Motor neuron (in vitro differentiated cells): Measurements from ENCODE around the gene DDX55. TPM values are rescaled to one million over a fixed set of nuclear protein-coding genes. Genes with fewer than 3 reads are reported as not detected.

ENCODE experiments used
- ATAC-seq, 8 experiments: fragments of 200-7000 bp; cut with Tn5 transposase; replicated peaks in 6 of 8; 2 replicates each; pipeline ENCODE4 v1.8.0; 2021; ENCODE audit warnings: mild to moderate bottlenecking in 8 of 8, moderate library complexity in 8 of 8
- H3K27ac ChIP-seq, 2 donors: fragments of 250-450 bp; sonication (Bioruptor Pico); 2 replicates each; pipeline ENCODE4 v1.9.0; 2021; ENCODE audit warnings: antibody characterized with exemption in 2 of 2, mild to moderate bottlenecking in 2 of 2, moderate library complexity in 1 of 2
- H3K4me1 ChIP-seq, 2 donors: fragments of 250-450 bp; sonication (Bioruptor Pico); replicated peaks in 1 of 2; 2 replicates each; pipeline ENCODE4 v1.6.1; 2021; ENCODE audit warnings: antibody characterized with exemption in 2 of 2, mild to moderate bottlenecking in 2 of 2, moderate library complexity in 1 of 2
- H3K4me3 ChIP-seq, 5 donors: fragments of 250-450 bp; sonication (Bioruptor Pico); 2 replicates each; pipeline ENCODE4 v1.9.0; 2021; ENCODE audit warnings: antibody characterized with exemption in 5 of 5, mild to moderate bottlenecking in 5 of 5, moderate library complexity in 4 of 5
- WGBS, 10 experiments: fragments of 450-650 bp; shearing (Covaris generic); methylation state at CpG; one replicate each; pipeline ENCODE4 v1.0.0; 2022; 5-methylcytosine and 5-hydroxymethylcytosine counted together
- in situ Hi-C, 9 experiments: fragments of 400-800 bp; cut with MboI; loops; one replicate each; pipeline ENCODE4 v1.15.0; 2021; ENCODE audit warnings: low sequenced_read_pairs in 9 of 9, low pct_unique_long_range_greater_than_20kb in 2 of 9; ENCODE audit not compliant: unreplicated experiment in 9 of 9
- total RNA-seq, 8 experiments: library from RNA; unstranded; fragments of 300-600 nt; gene quantifications; 2 replicates each; pipeline versions ENCODE4 v1.2.3 to v1.2.4, GENCODE V29; 2022

Gene DDX55
- total RNA-seq, 8 experiments from 2014 or later, result 16.1 to 41.4 (median 24.0) TPM

DNA sequence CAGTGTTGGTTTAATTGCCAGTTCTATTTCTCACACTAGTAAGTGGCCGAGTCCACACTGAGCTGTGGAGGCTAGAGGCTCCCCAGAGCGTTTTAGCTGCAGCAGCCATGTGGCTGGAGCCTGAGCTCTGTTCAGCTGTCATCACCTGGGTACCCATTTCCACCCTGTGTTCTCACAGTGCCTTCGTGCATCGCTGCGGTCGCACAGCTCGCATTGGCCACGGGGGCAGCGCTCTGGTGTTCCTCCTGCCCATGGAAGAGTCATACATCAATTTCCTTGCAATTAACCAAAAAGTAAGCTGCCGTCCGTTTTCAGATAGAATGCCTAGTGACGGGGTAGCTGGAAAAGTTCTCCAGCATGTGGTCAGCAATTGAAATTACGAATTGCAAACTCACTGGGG lies 15.7 kb downstream of the DDX55 start:
- no peak overlapping the region for H3K4me3 ChIP-seq
- no peaks in the 10 kb centered on the region for H3K4me1 ChIP-seq
- in situ Hi-C loops, result no loop called here
- 57 to 100% (median 80%) methylated on average over 1 to 6 of the region's 13 CpGs; no CpG with 5 or more reads in 3 of the 10 experiments for WGBS, 10 experiments
- H3K27ac ChIP-seq, result no peak overlapping the region
- no peak for ATAC-seq

DNA sequence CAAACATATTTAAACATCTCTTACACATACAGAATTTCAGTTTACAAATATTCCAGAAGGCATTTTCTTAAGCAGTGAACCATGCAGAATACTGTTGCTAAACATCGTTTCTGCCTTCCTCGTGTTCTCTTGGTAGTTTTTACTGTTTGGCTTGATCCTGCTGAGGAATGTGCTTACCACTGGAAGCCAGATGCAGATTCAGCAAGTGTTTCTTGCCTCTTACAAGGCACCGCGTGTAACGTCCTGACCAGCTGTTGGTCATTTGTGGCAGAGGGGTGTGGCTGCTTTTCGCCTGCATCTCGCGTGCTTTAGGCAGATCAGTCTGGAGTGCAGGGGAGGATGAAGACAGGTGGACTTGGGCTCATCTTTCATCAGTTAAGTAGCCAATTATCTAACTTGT lies 19.2 kb downstream of the DDX55 start:
- WGBS, 10 experiments, result 29 to 98% (median 75%) methylated on average over 2 to 7 of the region's 8 CpGs; no CpG with 5 or more reads in 3 of the 10 experiments
- Histone ChIP-seq H3K27ac (no peak overlapping the region), H3K4me1 (no peaks in the 10 kb centered on the region), H3K4me3 (no peak overlapping the region)
- in situ Hi-C loops, result no loop called here
- peak in 3 of 8 experiments; percentile 81 to 90 (median 90) for ATAC-seq

DNA sequence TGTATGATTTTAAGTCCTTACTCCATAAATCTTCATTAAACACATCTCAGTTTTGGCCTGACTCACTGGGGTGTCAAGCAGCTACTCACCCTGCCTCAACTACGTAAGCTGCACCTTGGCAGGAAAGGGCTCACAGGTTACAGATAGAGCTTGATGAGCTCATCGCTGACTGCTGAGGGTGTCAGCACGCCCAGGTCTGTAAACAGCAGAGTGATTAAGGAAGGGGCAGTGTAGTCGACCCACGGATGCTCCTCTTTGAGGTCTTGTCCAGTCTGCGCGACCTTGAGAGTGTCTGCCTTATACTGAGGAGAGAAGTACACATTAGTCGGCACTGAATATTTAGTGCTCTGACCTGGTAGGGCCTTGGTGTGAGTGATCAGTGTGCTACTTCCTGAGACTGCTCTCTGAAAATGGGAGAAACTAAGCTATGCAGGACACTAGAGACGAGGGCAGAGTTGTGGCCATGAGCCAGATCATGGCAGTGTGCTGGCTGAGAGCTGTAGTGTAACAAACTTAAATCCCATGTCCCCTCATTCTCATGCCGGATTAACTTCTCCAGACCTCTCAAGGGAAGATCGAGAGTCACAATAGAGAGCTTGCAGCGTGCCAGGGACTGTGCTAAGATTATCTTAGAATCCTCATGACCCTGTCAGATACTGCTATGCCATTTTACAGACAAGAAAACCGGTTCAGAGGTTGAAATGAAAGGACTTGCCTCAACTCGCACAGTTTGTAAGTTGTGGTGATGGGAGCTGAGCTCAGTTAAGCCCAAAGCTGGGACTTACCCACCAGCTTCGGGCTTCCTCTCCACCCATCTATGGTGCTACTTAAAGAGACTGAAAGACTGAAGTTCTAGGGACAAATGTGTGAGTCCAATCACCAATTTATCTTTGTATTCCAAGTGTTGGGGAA lies 20.0 kb downstream of the DDX55 start:
- Histone ChIP-seq H3K4me3 (no peak overlapping the region), H3K27ac (no peak overlapping the region), H3K4me1 (no peaks in the 10 kb centered on the region)
- 59 to 100% (median 89%) methylated on average over 1 to 15 of the region's 15 CpGs; no CpG with 5 or more reads in 3 of the 10 experiments for WGBS, 10 experiments
- peak in 4 of 8 experiments; percentile 14 to 32 (median 23) for ATAC-seq
- in situ Hi-C loops, result no loop called here

DNA sequence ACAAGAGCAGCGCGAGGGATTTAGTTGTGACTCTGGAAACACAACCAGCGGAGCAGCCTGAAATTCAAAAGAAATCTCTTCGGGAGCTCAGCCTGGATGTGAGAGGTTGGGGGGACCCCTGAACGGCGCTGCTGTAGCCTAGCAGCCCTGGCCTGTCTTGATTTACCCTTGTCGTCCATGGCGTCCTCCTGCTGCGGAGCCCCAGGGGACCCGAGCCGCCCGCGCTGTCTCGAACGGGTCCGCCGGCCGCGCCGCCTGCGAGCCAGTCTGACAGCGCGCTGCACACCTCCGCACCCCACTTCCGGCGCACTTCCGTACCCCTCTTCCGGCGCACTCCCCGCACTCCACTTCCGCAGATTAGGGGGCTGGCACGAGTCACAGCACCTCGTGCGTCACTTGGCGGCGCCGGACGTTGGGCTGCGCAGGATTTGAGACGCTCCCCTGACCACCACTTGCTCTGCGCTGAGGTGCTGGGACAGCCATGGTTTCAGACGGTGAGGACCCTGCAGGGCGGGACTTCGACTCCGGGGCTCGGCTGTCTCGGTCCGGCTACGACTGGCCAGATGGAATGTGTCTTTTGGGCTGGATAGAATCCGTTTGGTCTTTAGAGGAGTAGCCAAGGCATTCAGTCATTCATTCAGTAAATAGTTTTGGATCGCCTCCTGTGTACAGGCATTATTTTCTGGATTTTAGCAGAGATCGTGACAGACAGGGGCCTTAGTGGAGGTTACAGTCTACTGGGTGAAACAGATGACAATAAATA lies 31.7 kb downstream of the DDX55 start, which contains the start of the genes EIF2B1 and GTF2H3:
EIF2B1 (minus strand) TSS at position 308 of the 763 bp plus-strand sequence; CDS start at position 179, 129 bp downstream.
GTF2H3 (plus strand) TSS at position 451 of the 763 bp plus-strand sequence; CDS start at position 482, 31 bp downstream.
- H3K27ac ChIP-seq, result peak within 1 kb of the TSS; percentile 89 to 90
- in situ Hi-C loops, result no loop called here
- 0 to 3% (median 0%) methylated on average over 1 to 23 of the region's 52 CpGs; no CpG with 5 or more reads in 1 of the 10 experiments for WGBS, 10 experiments
- peak within 1 kb of the TSS; percentile 56 to 85 (median 72) for H3K4me3 ChIP-seq
- peaks cover 5 to 9% of the 10 kb centered on the region in 2 donors for H3K4me1 ChIP-seq
- peak; percentile 97 to 99 (median 98) for ATAC-seq

DNA sequence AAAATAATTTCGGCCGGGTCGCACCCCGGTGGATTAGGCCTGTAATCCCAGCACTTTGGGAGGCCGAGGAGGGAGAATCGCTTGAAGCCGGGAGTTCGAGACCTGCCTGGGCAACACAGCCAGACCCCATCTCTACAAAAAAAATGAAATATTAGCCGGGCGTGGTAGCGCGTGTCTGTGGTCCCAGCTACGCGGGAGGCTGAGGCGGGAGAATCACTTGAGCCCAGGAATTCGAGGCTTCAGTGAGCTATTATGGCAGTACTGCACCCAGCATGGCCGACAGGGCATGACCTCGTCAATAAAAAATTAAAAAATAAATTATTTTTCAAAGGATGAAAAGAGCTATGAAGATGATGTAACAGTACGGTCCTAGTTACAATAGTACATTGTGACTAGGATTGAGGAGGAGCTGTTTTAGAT lies 32.3 kb downstream of the DDX55 start:
- ATAC-seq, result peak in 2 of 8 experiments; percentile 7 to 8
- Histone ChIP-seq H3K4me1 (peaks cover 5 to 9% of the 10 kb centered on the region in 2 donors), H3K27ac (peak overlapping the region; percentile 89 to 90), H3K4me3 (peak overlapping the region; percentile 56 to 85 (median 72))
- WGBS, 10 experiments, result 0 to 28% (median 10%) methylated on average over 3 to 17 of the region's 19 CpGs; no CpG with 5 or more reads in 1 of the 10 experiments
- in situ Hi-C loops, result no loop called here

DNA sequence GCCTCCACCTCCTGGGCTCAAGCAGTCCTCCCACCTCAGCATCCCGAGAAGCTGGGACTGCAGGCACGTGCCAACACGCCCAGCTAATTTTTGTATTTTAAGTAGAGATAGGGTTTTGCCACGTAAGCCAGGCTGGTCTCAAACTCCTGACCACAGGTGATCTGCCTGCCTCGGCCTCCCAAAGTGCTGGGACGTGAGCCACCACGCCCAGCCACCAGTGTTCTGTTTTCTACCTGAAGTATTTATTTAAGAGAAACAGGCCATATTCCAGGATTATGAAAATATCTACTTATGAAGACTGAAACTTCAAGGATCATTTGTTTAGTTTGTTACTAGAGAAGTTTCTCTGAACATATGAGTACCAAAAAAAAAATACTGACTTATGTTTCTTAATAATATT lies 42.0 kb downstream of the DDX55 start:
- 62 to 100% (median 83%) methylated on average over 1 to 7 of the region's 7 CpGs; no CpG with 5 or more reads in 1 of the 10 experiments for whole genome bisulfite sequencing, 10 experiments
- H3K27ac ChIP-seq, result no peak overlapping the region
- H3K4me3 ChIP-seq, result no peak overlapping the region
- in situ Hi-C loops, result no loop called here
- H3K4me1 ChIP-seq, result no peaks in the 10 kb centered on the region
- ATAC-seq, result no peak

DNA sequence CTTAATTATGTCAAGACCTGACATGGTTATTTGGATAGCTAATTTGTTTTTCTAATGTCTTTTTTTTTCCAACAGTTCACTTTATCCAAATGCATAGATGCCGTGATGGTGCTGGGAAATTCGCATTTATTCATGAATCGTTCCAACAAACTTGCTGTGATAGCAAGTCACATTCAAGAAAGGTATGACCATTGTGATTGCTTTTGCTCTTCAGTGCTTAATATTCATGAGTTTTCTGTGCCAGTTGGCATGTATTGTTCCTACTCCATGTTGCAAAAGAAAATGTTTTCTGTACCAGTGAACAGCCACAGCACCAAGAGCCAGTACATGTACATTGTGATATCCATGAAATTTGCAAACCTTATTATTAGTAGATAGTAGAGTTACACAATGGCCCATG lies 43.5 kb downstream of the DDX55 start:
- in situ Hi-C loops, result no loop called here
- Histone ChIP-seq H3K4me3 (no peak overlapping the region), H3K4me1 (no peaks in the 10 kb centered on the region), H3K27ac (no peak overlapping the region)
- ATAC-seq, result peak in 3 of 8 experiments; percentile 41 to 58 (median 55)
- 0 to 100% (median 65%) methylated on average over 1 to 3 of the region's 3 CpGs; no CpG with 5 or more reads in 2 of the 10 experiments for WGBS, 10 experiments

DNA sequence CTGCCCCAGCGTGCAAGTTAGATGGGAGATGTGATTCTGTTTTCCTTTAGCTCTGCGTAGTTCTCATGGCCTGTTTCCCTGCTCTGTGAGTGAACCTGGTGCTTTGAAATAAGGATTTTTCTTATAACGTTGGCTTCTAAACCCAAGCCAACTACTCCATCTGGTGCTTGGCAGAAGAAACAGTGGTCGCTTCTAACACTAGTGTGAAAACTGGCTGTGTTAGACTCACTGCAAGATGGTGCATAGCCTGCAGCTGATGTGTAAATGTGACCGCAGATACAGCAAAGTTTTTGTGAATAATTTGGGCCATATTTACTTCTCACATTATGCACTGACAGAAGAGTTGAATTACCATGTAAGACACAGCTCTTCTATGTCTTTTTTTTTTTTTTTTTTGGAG lies 44.0 kb downstream of the DDX55 start:
- no peaks in the 10 kb centered on the region for H3K4me1 ChIP-seq
- peak in 3 of 8 experiments; percentile 60 to 96 (median 85) for ATAC-seq
- H3K4me3 ChIP-seq, result no peak overlapping the region
- no peak overlapping the region for H3K27ac ChIP-seq
- 0 to 100% (median 41%) methylated on average over 1 to 5 of the region's 5 CpGs; no CpG with 5 or more reads in 3 of the 10 experiments for WGBS, 10 experiments
- in situ Hi-C loops, result no loop called here

DNA sequence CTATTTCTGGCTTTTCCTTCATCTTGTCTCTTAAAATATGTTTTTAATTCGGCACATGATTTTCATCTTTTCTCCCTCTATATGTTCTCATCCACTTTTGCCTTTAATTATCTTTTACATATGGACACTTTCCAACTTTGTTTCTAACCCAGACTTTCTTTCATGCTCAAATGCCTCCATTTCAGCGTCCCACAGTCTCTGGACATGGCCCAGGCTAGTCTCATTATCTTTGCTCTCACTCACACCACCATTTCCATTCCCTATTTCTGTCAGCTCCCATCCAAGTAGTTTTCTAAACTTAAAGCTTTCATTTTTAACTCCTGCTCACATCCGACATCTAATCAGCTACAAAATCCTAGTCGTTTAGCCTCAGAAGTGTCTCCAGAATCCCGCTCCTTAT lies 46.5 kb downstream of the DDX55 start:
- ATAC-seq, result no peak
- Histone ChIP-seq H3K27ac (no peak overlapping the region), H3K4me1 (no peaks in the 10 kb centered on the region), H3K4me3 (no peak overlapping the region)
- in situ Hi-C loops, result no loop called here
- 43 to 100% (median 94%) methylated on average over 2 to 5 of the region's 5 CpGs for WGBS, 10 experiments

DNA sequence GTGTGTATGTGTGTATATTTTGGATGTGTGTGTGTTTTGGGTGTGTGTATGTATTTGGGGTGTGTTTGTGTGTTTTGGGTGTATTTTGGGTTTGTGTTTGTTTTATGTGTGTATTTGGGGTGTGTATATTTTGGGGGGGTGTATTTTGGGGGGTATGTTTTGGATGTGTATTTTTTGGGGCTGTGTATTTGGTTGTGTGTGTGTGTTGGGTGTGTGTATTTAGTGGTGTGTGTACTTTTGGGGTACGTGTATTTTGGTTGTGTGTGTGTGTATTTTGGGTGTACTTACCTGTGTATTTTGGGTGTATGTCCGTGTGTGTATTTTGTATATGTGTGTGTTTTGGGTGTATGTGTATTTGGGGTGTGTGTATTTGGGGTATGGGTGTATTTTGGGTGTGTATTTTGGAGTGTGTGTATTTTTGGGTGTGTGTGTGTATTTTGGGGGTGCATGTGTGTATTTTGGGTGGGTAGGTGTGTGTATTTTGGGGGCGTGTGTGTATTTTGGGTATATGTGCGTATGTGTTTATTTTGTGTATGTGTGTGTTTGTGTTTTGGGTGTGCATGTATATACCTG lies 52.3 kb downstream of the DDX55 start:
- no peak for ATAC-seq
- no peak overlapping the region for H3K27ac ChIP-seq
- no peak overlapping the region for H3K4me3 ChIP-seq
- in situ Hi-C loops, result no loop called here
- WGBS, 10 experiments, result 83 to 100% (median 94%) methylated on average over 1 to 3 of the region's 4 CpGs; no CpG with 5 or more reads in 4 of the 10 experiments
- H3K4me1 ChIP-seq, result no peaks in the 10 kb centered on the region

DNA sequence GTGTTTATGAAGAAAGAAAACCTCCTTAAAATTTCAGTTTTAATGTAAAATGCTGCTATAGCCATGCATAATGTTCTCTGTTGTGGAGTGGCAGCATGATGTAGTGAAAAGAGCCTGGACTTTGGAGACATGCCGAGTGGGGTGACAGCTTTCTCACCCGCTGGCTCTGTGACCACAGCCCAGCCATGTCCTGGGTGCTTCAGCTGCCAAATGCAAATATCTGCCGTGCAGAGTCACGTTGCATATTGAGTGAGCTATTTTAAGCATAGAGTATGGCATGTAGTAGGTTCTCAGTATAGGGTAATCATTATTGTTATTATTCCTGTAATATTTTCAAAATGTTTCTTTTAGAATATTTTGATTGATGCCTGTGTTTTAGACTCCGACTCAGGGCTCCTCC lies 53.5 kb downstream of the DDX55 start:
- no peak overlapping the region for H3K27ac ChIP-seq
- ATAC-seq, result peak in 2 of 8 experiments; percentile 54 to 87
- 18 to 100% (median 89%) methylated on average over 1 to 5 of the region's 5 CpGs for WGBS, 10 experiments
- in situ Hi-C loops, result no loop called here
- H3K4me1 ChIP-seq, result no peaks in the 10 kb centered on the region
- no peak overlapping the region for H3K4me3 ChIP-seq

DNA sequence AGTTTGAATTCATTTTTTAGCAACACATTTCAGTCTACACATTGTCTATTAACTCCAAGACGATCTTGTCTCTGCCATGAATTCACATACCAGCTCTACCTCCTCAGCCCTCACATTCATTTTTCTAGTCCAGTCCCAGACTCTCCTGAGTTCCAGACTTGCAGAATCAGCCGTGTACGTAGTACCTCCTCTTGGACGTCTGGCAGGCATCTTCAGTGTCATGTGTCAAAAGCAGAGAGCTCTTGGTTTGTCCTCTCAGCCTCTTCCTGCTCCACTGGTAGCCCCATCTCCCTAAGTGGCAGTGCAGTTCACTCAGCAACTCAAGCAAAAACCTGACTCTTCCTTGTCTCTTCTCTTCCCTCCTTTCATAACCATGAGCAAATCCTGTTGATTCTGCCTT lies 54.5 kb downstream of the DDX55 start:
- ATAC-seq, result peak in 1 of 8 experiments; percentile 60
- Histone ChIP-seq H3K4me3 (no peak overlapping the region), H3K27ac (no peak overlapping the region), H3K4me1 (no peaks in the 10 kb centered on the region)
- WGBS, 10 experiments, result 20 to 100% (median 78%) methylated on average over 1 to 4 of the region's 4 CpGs; no CpG with 5 or more reads in 3 of the 10 experiments
- in situ Hi-C loops, result no loop called here
